GM23338 (cell line): ENCODE results near the gene SOX11. TPM values are rescaled to one million over a fixed set of nuclear protein-coding genes. Genes with fewer than 3 reads are reported as not detected.

Experiments
- ATAC-seq: fragments of 200-7000 bp; cut with Tn5 transposase; 3 replicates; pipeline ENCODE4 v1.9.1; 2020
- DNase-seq: peaks from one replicate; pipeline ENCODE4 v3.0.0-alpha.2; 2015; ENCODE audit warnings: low spot score
- H2AFZ ChIP-seq: fragments of 200-600 bp; sonication (generic); 2 replicates; pipeline ENCODE4 v1.8.0; 2016; ENCODE audit warnings: antibody characterized with exemption, mild to moderate bottlenecking, moderate library complexity
- H3F3A ChIP-seq: fragments of 200-600 bp; sonication (generic); replicated peaks from 2 replicates; pipeline ENCODE4 v1.8.0; 2017; ENCODE audit warnings: antibody characterized with exemption, mixed run types, low read depth
- H3K27ac ChIP-seq: fragments of 200-600 bp; sonication (generic); 2 replicates; pipeline ENCODE4 v1.6.1; 2016; ENCODE audit warnings: low read depth
- H3K27me3 ChIP-seq: fragments of 200-600 bp; sonication (generic); 2 replicates; pipeline ENCODE4 v1.8.0; 2016; ENCODE audit warnings: mild to moderate bottlenecking, mixed run types, moderate library complexity; ENCODE audit not compliant: insufficient read depth
- H3K36me3 ChIP-seq: fragments of 200-600 bp; sonication (generic); 2 replicates; pipeline ENCODE4 v1.8.0; 2016; ENCODE audit warnings: mild to moderate bottlenecking; ENCODE audit not compliant: insufficient read depth
- H3K4me1 ChIP-seq: fragments of 200-600 bp; sonication (generic); 2 replicates; pipeline ENCODE4 v1.8.0; 2016; ENCODE audit warnings: mild to moderate bottlenecking, moderate library complexity; ENCODE audit not compliant: insufficient read depth
- H3K4me2 ChIP-seq: fragments of 200-600 bp; sonication (generic); 2 replicates; pipeline ENCODE4 v1.7.1; 2017; ENCODE audit warnings: mixed run types
- H3K4me3 ChIP-seq: fragments of 200-600 bp; sonication (generic); 2 replicates; pipeline ENCODE4 v1.6.1; 2016; ENCODE audit warnings: mixed run types
- H3K79me2 ChIP-seq: fragments of 200-600 bp; sonication (generic); replicated peaks from 2 replicates; pipeline ENCODE4 v1.8.0; 2017; ENCODE audit warnings: mild to moderate bottlenecking; ENCODE audit not compliant: insufficient read depth
- H3K9me2 ChIP-seq: fragments of 200-600 bp; sonication (generic); 2 replicates; pipeline ENCODE4 v1.8.0; 2017; ENCODE audit not compliant: insufficient read depth
- H4K20me1 ChIP-seq: fragments of 200-600 bp; sonication (generic); replicated peaks from 2 replicates; pipeline ENCODE4 v1.8.0; 2017; ENCODE audit warnings: mild to moderate bottlenecking; ENCODE audit not compliant: insufficient read depth
- H3K27ac Mint-ChIP-seq: 2 replicates; pipeline ENCODE4 v1.8.0; 2020; ENCODE audit warnings: inconsistent platforms, mild to moderate bottlenecking, moderate library complexity, mixed read lengths
- H3K27me3 Mint-ChIP-seq: 3 replicates; pipeline ENCODE4 v1.8.0; 2022; ENCODE audit warnings: low read depth, mild to moderate bottlenecking, moderate library complexity, mixed read lengths, inconsistent platforms; ENCODE audit not compliant: insufficient read depth, poor library complexity
- H3K36me3 Mint-ChIP-seq: 3 replicates; pipeline ENCODE4 v1.8.0; 2021; ENCODE audit warnings: low read depth, mild to moderate bottlenecking, inconsistent platforms, moderate library complexity, mixed read lengths
- H3K4me1 Mint-ChIP-seq: 3 replicates; pipeline ENCODE4 v1.8.0; 2020; ENCODE audit warnings: mild to moderate bottlenecking, inconsistent platforms, mixed read lengths
- H3K4me3 Mint-ChIP-seq: 3 replicates; pipeline ENCODE4 v1.8.0; 2021; ENCODE audit warnings: moderate library complexity, mild to moderate bottlenecking, inconsistent platforms, mixed read lengths
- H3K9me3 Mint-ChIP-seq: 3 replicates; pipeline ENCODE4 v1.8.0; 2020; ENCODE audit warnings: moderate library complexity, mild to moderate bottlenecking, inconsistent platforms, mixed read lengths
- EZH2 ChIP-seq: fragments of 200-600 bp; sonication (generic); IDR thresholded peaks from one replicate; pipeline ENCODE4 v1.8.0; 2017; ENCODE audit warnings: antibody characterized with exemption, mild to moderate bottlenecking, low read depth; ENCODE audit not compliant: unreplicated experiment
- polyA plus RNA-seq: library from polyadenylated mRNA; unstranded; fragments of >200 nt; fragmentation: Nextera tagmentation; extraction: Ambion mirVana; gene quantifications from 2 replicates; pipeline ENCODE4 v1.2.1, GENCODE V29; 2016
- total RNA-seq: library from RNA; depleted of rRNA; stranded (reverse); fragments of >200 nt; shearing (Covaris generic); gene quantifications from 2 replicates; pipeline ENCODE4 v1.2.3, GENCODE V29; 2014
- TF ChIP-seq, protein P1 (sequence below): IDR thresholded peaks from one replicate; pipeline ENCODE4 v1.6.1; 2018; ENCODE audit warnings: antibody characterized with exemption; ENCODE audit not compliant: unreplicated experiment
- TF ChIP-seq, protein P2 (sequence below): IDR thresholded peaks from 2 replicates; pipeline ENCODE4 v1.6.1; 2016; ENCODE audit warnings: antibody characterized with exemption
- TF ChIP-seq, protein P3 (sequence below): fragments of 250-450 bp; sonication (Bioruptor Pico); IDR thresholded peaks from 2 replicates; pipeline ENCODE4 v1.5.0; 2020; ENCODE audit warnings: mild to moderate bottlenecking, moderate library complexity

SOX11 gene
- total and polyA plus RNA-seq, 2 experiments from 2014 or later = 26.5 to 33.2 TPM

DNA sequence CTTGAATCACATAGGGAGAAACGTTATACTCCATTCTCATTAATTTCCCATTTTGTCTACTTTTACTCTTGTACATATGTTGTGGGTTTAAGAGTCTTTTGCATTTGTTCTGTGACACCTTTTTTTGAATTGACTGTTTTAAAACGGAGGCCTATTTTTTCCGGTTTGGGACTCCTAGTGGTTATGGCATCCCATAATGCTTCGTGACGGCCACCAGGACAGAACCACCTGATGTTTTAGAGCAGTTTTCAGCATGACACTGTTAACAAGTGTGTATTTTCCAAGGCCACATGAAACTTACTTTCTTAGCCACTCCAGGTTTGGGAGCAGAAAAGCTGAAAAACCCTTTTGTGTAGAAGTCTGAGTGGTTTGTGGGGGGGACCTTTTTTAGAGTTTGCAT is 8.4 kb downstream of the SOX11 start:
- H3K9me3 Mint-ChIP-seq = peaks cover under 1% of the 10 kb centered on the region; the same call in 2 of the 3 replicates
- H3K79me2 ChIP-seq = peaks cover 33% of the 10 kb centered on the region
- 0 out of 2 replicates have a peak overlapping the region, but pooled peaks have one; percentile 15 for H3K4me2 ChIP-seq
- H3K4me3 ChIP-seq = no peak overlapping the region
- H3K36me3 ChIP-seq = no peaks in the 10 kb centered on the region
- H3K36me3 Mint-ChIP-seq = peaks cover 17% of the 10 kb centered on the region
- DNase-seq = no peak
- peaks cover under 1% of the 10 kb centered on the region for H4K20me1 ChIP-seq
- peak overlapping the region; percentile 59; the same call in 1 of the 2 replicates for H3K27ac Mint-ChIP-seq
- no peaks in the 10 kb centered on the region for H3F3A ChIP-seq
- H3K27me3 ChIP-seq = no peaks in the 10 kb centered on the region; the same call in 1 of the 2 replicates
- peaks cover 11% of the 10 kb centered on the region for H3K27me3 Mint-ChIP-seq
- TF ChIP-seq, protein P1, sequence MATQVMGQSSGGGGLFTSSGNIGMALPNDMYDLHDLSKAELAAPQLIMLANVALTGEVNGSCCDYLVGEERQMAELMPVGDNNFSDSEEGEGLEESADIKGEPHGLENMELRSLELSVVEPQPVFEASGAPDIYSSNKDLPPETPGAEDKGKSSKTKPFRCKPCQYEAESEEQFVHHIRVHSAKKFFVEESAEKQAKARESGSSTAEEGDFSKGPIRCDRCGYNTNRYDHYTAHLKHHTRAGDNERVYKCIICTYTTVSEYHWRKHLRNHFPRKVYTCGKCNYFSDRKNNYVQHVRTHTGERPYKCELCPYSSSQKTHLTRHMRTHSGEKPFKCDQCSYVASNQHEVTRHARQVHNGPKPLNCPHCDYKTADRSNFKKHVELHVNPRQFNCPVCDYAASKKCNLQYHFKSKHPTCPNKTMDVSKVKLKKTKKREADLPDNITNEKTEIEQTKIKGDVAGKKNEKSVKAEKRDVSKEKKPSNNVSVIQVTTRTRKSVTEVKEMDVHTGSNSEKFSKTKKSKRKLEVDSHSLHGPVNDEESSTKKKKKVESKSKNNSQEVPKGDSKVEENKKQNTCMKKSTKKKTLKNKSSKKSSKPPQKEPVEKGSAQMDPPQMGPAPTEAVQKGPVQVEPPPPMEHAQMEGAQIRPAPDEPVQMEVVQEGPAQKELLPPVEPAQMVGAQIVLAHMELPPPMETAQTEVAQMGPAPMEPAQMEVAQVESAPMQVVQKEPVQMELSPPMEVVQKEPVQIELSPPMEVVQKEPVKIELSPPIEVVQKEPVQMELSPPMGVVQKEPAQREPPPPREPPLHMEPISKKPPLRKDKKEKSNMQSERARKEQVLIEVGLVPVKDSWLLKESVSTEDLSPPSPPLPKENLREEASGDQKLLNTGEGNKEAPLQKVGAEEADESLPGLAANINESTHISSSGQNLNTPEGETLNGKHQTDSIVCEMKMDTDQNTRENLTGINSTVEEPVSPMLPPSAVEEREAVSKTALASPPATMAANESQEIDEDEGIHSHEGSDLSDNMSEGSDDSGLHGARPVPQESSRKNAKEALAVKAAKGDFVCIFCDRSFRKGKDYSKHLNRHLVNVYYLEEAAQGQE = no peak
- no peak for TF ChIP-seq EZH2
- TF ChIP-seq, protein P2, sequence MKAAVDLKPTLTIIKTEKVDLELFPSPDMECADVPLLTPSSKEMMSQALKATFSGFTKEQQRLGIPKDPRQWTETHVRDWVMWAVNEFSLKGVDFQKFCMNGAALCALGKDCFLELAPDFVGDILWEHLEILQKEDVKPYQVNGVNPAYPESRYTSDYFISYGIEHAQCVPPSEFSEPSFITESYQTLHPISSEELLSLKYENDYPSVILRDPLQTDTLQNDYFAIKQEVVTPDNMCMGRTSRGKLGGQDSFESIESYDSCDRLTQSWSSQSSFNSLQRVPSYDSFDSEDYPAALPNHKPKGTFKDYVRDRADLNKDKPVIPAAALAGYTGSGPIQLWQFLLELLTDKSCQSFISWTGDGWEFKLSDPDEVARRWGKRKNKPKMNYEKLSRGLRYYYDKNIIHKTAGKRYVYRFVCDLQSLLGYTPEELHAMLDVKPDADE = no peak
- TF ChIP-seq, protein P3, sequence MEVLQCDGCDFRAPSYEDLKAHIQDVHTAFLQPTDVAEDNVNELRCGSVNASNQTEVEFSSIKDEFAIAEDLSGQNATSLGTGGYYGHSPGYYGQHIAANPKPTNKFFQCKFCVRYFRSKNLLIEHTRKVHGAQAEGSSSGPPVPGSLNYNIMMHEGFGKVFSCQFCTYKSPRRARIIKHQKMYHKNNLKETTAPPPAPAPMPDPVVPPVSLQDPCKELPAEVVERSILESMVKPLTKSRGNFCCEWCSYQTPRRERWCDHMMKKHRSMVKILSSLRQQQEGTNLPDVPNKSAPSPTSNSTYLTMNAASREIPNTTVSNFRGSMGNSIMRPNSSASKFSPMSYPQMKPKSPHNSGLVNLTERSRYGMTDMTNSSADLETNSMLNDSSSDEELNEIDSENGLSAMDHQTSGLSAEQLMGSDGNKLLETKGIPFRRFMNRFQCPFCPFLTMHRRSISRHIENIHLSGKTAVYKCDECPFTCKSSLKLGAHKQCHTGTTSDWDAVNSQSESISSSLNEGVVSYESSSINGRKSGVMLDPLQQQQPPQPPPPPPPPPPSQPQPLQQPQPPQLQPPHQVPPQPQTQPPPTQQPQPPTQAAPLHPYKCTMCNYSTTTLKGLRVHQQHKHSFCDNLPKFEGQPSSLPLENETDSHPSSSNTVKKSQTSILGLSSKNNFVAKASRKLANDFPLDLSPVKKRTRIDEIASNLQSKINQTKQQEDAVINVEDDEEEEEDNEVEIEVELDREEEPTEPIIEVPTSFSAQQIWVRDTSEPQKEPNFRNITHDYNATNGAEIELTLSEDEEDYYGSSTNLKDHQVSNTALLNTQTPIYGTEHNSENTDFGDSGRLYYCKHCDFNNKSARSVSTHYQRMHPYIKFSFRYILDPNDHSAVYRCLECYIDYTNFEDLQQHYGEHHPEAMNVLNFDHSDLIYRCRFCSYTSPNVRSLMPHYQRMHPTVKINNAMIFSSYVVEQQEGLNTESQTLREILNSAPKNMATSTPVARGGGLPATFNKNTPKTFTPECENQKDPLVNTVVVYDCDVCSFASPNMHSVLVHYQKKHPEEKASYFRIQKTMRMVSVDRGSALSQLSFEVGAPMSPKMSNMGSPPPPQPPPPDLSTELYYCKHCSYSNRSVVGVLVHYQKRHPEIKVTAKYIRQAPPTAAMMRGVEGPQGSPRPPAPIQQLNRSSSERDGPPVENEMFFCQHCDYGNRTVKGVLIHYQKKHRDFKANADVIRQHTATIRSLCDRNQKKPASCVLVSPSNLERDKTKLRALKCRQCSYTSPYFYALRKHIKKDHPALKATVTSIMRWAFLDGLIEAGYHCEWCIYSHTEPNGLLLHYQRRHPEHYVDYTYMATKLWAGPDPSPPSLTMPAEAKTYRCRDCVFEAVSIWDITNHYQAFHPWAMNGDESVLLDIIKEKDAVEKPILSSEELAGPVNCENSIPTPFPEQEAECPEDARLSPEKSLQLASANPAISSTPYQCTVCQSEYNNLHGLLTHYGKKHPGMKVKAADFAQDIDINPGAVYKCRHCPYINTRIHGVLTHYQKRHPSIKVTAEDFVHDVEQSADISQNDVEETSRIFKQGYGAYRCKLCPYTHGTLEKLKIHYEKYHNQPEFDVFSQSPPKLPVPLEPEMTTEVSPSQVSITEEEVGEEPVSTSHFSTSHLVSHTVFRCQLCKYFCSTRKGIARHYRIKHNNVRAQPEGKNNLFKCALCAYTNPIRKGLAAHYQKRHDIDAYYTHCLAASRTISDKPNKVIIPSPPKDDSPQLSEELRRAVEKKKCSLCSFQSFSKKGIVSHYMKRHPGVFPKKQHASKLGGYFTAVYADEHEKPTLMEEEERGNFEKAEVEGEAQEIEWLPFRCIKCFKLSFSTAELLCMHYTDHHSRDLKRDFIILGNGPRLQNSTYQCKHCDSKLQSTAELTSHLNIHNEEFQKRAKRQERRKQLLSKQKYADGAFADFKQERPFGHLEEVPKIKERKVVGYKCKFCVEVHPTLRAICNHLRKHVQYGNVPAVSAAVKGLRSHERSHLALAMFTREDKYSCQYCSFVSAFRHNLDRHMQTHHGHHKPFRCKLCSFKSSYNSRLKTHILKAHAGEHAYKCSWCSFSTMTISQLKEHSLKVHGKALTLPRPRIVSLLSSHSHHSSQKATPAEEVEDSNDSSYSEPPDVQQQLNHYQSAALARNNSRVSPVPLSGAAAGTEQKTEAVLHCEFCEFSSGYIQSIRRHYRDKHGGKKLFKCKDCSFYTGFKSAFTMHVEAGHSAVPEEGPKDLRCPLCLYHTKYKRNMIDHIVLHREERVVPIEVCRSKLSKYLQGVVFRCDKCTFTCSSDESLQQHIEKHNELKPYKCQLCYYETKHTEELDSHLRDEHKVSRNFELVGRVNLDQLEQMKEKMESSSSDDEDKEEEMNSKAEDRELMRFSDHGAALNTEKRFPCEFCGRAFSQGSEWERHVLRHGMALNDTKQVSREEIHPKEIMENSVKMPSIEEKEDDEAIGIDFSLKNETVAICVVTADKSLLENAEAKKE (CRISPR knock-in tag) = no peak
- no peak overlapping the region for H3K27ac ChIP-seq
- H3K4me1 ChIP-seq = peaks cover 31% of the 10 kb centered on the region
- H3K4me1 Mint-ChIP-seq = peaks cover 54% of the 10 kb centered on the region
- 0 out of 2 replicates have a peak, but pooled peaks cover 4% of the 10 kb centered on the region for H3K9me2 ChIP-seq
- no peak for ATAC-seq
- no peak overlapping the region; the same call in 2 of the 3 replicates for H3K4me3 Mint-ChIP-seq
- no peak overlapping the region for H2AFZ ChIP-seq
